ENCODE results near the gene FILIP1L.

DNA sequence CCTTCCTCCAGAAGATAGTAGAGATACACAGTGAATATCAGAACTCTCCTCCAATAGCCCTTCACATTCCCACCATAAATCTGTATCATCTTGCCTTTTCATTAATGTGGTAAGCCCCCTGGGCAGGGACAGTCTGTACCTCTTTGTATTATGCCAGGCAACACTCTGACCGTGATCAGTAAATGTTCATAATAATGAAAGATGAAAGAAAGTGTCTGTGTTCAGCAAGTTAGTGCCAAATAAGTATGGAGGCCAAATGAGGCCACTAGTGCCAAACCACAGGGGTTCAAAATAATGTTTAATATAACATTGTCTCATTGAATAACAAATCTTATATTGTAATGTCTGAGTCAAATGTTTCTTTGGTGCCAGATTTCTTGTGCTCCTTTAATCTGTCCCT lies 192.3 kb downstream of the FILIP1L start:
- TF ChIP-seq, protein P1, sequence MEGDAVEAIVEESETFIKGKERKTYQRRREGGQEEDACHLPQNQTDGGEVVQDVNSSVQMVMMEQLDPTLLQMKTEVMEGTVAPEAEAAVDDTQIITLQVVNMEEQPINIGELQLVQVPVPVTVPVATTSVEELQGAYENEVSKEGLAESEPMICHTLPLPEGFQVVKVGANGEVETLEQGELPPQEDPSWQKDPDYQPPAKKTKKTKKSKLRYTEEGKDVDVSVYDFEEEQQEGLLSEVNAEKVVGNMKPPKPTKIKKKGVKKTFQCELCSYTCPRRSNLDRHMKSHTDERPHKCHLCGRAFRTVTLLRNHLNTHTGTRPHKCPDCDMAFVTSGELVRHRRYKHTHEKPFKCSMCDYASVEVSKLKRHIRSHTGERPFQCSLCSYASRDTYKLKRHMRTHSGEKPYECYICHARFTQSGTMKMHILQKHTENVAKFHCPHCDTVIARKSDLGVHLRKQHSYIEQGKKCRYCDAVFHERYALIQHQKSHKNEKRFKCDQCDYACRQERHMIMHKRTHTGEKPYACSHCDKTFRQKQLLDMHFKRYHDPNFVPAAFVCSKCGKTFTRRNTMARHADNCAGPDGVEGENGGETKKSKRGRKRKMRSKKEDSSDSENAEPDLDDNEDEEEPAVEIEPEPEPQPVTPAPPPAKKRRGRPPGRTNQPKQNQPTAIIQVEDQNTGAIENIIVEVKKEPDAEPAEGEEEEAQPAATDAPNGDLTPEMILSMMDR (IDR thresholded peaks at IDR 0.05), result no peak
- no peak for TF ChIP-seq POLR2A (IDR thresholded peaks at IDR 0.05)

Measured in adrenal gland (tissue), 5 donors.